ENCODE measurements around the gene CARTPT.

CARTPT gene

DNA sequence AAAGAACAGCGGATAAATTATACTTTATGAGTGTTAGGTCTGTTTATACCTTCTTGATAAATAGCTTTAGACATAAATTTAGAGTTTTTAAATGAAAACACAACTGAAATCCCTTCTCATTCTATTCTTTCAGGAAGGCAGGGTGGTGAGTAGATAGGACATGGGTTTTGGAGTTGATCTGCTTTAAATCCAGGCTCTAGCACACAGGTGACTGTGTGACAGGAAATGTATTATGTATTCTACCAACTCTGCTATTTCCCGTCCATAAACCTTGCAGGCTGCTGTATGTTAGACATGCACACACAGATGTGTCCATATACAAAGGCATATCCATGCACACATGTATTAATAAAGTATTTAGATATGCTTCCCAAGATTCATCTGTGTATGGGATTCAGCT is 19.3 kb upstream of the CARTPT start:
- H3K4me3 ChIP-seq (ENCODE audit: low read depth, low read length), result no peak overlapping the region
- no peak for DNase-seq (ENCODE audit: low read depth)
- TF ChIP-seq CTCF (IDR thresholded peaks at IDR 0.05; ENCODE audit: low read depth, low read length), result no peak
- TF ChIP-seq MAX (IDR thresholded peaks at IDR 0.05; ENCODE audit: low read depth, low read length), result no peak
- TF ChIP-seq POLR2A (IDR thresholded peaks at IDR 0.05; ENCODE audit: extremely low read depth, insufficient read length), result no peak
- no peak for TF ChIP-seq MYC (IDR thresholded peaks at IDR 0.05; ENCODE audit: low read depth, low read length)

DNA sequence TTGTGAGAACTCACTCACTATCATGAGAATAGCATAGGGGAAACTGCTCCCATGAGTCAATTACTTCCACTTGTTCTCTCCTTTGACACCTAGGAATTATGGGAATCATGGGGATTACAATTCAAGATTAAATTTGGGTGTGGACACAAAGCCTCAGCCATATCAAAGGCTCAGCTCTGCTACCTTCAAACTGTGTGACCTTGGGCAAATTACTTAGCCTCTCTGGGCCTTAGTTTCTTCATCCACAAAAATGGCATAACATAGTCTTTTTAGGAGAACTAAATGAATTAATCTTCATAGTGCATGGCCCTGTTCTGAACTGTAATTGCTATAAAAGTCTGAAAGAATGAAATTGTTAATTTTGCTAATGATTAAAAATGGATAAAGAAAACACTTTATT is 18.3 kb upstream of the CARTPT start:
- TF ChIP-seq MYC (IDR thresholded peaks at IDR 0.05; ENCODE audit: low read depth, low read length), result no peak

GRCh38 chr5:71701407-71701806 is 17.7 kb upstream of the CARTPT start:
- no peak for TF ChIP-seq MYC (IDR thresholded peaks at IDR 0.05; ENCODE audit: low read depth, low read length)
- no peak for TF ChIP-seq POLR2A (IDR thresholded peaks at IDR 0.05; ENCODE audit: extremely low read depth, insufficient read length)
- TF ChIP-seq MAX (IDR thresholded peaks at IDR 0.05; ENCODE audit: low read depth, low read length), result no peak
- TF ChIP-seq CTCF (IDR thresholded peaks at IDR 0.05; ENCODE audit: low read depth, low read length), result no peak
- H3K4me3 ChIP-seq (ENCODE audit: low read depth, low read length), result no peak overlapping the region

More for the DNA sequence above, 18.3 kb upstream of the CARTPT start:
- DNase-seq (ENCODE audit: low read depth), result no peak
- H3K4me3 ChIP-seq (ENCODE audit: low read depth, low read length), result no peak overlapping the region

DNA sequence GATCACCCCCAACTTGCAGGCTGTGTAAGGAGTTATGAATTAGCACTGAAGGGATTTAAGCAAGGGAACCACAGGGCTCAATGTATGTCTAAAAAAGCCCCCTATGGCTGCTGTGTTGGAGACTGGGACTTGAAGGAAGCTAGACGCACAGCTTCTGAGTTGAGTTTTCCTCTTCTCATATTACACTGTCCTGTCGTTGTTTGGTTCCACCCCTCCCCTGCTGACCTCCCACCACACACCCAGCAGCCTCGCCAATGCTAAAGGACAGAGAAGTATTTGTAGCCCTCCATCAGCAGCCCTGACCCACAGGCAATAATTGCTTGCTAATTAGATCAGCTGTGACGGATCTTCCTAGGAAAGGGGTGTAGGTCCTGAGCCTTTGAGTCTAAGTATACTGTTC is 15.1 kb upstream of the CARTPT start:
- DNase-seq (ENCODE audit: low read depth), result no peak
- TF ChIP-seq MAX (IDR thresholded peaks at IDR 0.05; ENCODE audit: low read depth, low read length) (no peak), CTCF (IDR thresholded peaks at IDR 0.05; ENCODE audit: low read depth, low read length) (no peak)
- H3K4me3 ChIP-seq (ENCODE audit: low read depth, low read length), result no peak overlapping the region

More at GRCh38 chr5:71701407-71701806, 17.7 kb upstream of the CARTPT start:
- no peak for DNase-seq (ENCODE audit: low read depth)

- no peak for TF ChIP-seq MYC (IDR thresholded peaks at IDR 0.05; ENCODE audit: low read depth, low read length)
- no peak for TF ChIP-seq MAX (IDR thresholded peaks at IDR 0.05; ENCODE audit: low read depth, low read length)
- TF ChIP-seq CTCF (IDR thresholded peaks at IDR 0.05; ENCODE audit: low read depth, low read length), result no peak
- TF ChIP-seq POLR2A (IDR thresholded peaks at IDR 0.05; ENCODE audit: extremely low read depth, insufficient read length), result no peak
- no peak for DNase-seq (ENCODE audit: low read depth)
Measured at GRCh38 chr5:71705421-71705820, 13.7 kb upstream of the CARTPT start.

GRCh38 chr5:71706906-71707305 is 12.2 kb upstream of the CARTPT start:
- no peak for DNase-seq (ENCODE audit: low read depth)
- TF ChIP-seq MYC (IDR thresholded peaks at IDR 0.05; ENCODE audit: low read depth, low read length) (no peak), MAX (IDR thresholded peaks at IDR 0.05; ENCODE audit: low read depth, low read length) (no peak), CTCF (IDR thresholded peaks at IDR 0.05; ENCODE audit: low read depth, low read length) (no peak), POLR2A (IDR thresholded peaks at IDR 0.05; ENCODE audit: extremely low read depth, insufficient read length) (no peak)
- no peak overlapping the region for H3K4me3 ChIP-seq (ENCODE audit: low read depth, low read length)

More at GRCh38 chr5:71705421-71705820, 13.7 kb upstream of the CARTPT start:
- no peak overlapping the region for H3K4me3 ChIP-seq (ENCODE audit: low read depth, low read length)
